ENCODE results near the gene SGCA. TPM values are rescaled to one million over a fixed set of nuclear protein-coding genes. Genes with fewer than 3 reads are reported as not detected.

Gene SGCA
- total and polyA plus RNA-seq, 9 of the 15 experiments (the other 6 are each of a cell fraction or from before 2014, with no cell fraction given) = not detected

- no peak for TF ChIP-seq ERF (CRISPR knock-in tag; IDR thresholded peaks at IDR 0.05)
- TF ChIP-seq GABPA (tag; conservative IDR thresholded peaks at IDR 0.05; ENCODE audit: low read depth) = no peak
- no peak for TF ChIP-seq ZNF584 (CRISPR knock-in tag; IDR thresholded peaks at IDR 0.05; ENCODE audit: low read depth)
- TF ChIP-seq THRB (CRISPR knock-in tag; conservative IDR thresholded peaks at IDR 0.05) = no peak
- TF ChIP-seq, protein P1, sequence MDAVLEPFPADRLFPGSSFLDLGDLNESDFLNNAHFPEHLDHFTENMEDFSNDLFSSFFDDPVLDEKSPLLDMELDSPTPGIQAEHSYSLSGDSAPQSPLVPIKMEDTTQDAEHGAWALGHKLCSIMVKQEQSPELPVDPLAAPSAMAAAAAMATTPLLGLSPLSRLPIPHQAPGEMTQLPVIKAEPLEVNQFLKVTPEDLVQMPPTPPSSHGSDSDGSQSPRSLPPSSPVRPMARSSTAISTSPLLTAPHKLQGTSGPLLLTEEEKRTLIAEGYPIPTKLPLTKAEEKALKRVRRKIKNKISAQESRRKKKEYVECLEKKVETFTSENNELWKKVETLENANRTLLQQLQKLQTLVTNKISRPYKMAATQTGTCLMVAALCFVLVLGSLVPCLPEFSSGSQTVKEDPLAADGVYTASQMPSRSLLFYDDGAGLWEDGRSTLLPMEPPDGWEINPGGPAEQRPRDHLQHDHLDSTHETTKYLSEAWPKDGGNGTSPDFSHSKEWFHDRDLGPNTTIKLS (IDR thresholded peaks at IDR 0.05; ENCODE audit: borderline replicate concordance, low read depth) = no peak
- no peak for TF ChIP-seq ZNF174 (CRISPR knock-in tag; IDR thresholded peaks at IDR 0.05)
- TF ChIP-seq PKNOX1 (IDR thresholded peaks at IDR 0.05) = peak; percentile 4; the same call in 1 of the 2 replicates
- no peak for TF ChIP-seq RBM22 (IDR thresholded peaks at IDR 0.05; ENCODE audit: low read depth, low read length, poor library complexity, severe bottlenecking)
Observed at GRCh38 chr17:50210240-50211225, 44.7 kb downstream of the SGCA start (continued).
